ENCODE results near the gene ZBTB8B. TPM values are rescaled to one million over a fixed set of nuclear protein-coding genes. Genes with fewer than 3 reads are reported as not detected.

ZBTB8B gene
- total RNA-seq, 4 donors from 2014 or later: under 0.01 TPM; not detected in 3

- 82 to 89% methylated on average over 9 of the region's 9 CpGs for WGBS, 2 donors
- TF ChIP-seq, protein P1, sequence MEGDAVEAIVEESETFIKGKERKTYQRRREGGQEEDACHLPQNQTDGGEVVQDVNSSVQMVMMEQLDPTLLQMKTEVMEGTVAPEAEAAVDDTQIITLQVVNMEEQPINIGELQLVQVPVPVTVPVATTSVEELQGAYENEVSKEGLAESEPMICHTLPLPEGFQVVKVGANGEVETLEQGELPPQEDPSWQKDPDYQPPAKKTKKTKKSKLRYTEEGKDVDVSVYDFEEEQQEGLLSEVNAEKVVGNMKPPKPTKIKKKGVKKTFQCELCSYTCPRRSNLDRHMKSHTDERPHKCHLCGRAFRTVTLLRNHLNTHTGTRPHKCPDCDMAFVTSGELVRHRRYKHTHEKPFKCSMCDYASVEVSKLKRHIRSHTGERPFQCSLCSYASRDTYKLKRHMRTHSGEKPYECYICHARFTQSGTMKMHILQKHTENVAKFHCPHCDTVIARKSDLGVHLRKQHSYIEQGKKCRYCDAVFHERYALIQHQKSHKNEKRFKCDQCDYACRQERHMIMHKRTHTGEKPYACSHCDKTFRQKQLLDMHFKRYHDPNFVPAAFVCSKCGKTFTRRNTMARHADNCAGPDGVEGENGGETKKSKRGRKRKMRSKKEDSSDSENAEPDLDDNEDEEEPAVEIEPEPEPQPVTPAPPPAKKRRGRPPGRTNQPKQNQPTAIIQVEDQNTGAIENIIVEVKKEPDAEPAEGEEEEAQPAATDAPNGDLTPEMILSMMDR (IDR thresholded peaks at IDR 0.05): no peak
- TF ChIP-seq POLR2A (IDR thresholded peaks at IDR 0.05): no peak
- Histone ChIP-seq H3K27ac (peak overlapping the region; percentile 60 to 88 (median 85)), H3K9me3 (no peaks in the 10 kb centered on the region), H3K4me1 (peaks cover 7 to 10% of the 10 kb centered on the region in 2 donors), H3K4me3 (replicated peaks in 1 of 3) (no peak overlapping the region), H3K27me3 (no peaks in the 10 kb centered on the region), H3K36me3 (no peaks in the 10 kb centered on the region)
- intact Hi-C loops (cut with DNase I): no loop called here
- peak; percentile 40 to 45 for DNase-seq
These were observed 37.0 kb downstream of the ZBTB8B start for GRCh38 chr1:32501865-32502264.

GRCh38 chr1:32503153-32503552 lies 38.3 kb downstream of the ZBTB8B start:
- no peak for TF ChIP-seq POLR2A (IDR thresholded peaks at IDR 0.05)
- TF ChIP-seq, protein P1 (IDR thresholded peaks at IDR 0.05): no peak
- Histone ChIP-seq H3K27me3 (no peaks in the 10 kb centered on the region), H3K36me3 (no peaks in the 10 kb centered on the region), H3K27ac (peak overlapping the region in 1 of 3 donors; percentile 88), H3K9me3 (no peaks in the 10 kb centered on the region), H3K4me3 (replicated peaks in 1 of 3) (no peak overlapping the region), H3K4me1 (peaks cover 7 to 10% of the 10 kb centered on the region in 2 donors)
- no peak for DNase-seq
- WGBS, 2 donors: 89 to 91% methylated on average over 6 to 7 of the region's 7 CpGs
- intact Hi-C loops (cut with DNase I): no loop called here

DNA sequence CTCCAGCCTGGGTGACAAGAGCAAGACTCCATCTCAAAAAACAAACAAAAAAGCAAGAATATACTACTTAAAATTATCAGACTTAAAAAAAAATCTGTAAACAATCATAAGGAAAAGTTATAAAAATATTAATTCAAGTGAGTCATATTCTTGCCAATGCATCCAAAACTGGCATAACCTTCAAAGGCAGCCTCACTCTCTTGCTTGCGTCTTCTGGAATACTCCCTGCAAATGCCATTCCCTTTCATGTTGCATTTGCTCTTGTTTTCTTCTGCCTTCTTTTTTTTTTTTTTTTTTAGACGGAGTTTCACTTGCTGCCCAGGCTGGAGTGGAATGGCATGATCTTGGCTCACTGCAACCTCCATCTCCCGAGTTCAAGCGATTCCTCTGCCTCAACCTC lies 42.1 kb downstream of the ZBTB8B start:
- 68 to 72% methylated on average over 4 of the region's 4 CpGs for WGBS, 2 donors
- intact Hi-C loops (cut with DNase I): no loop called here

GRCh38 chr1:32508761-32509160 lies 43.9 kb downstream of the ZBTB8B start:
- Histone ChIP-seq H3K4me1 (no peaks in the 10 kb centered on the region), H3K4me3 (replicated peaks in 1 of 3) (no peak overlapping the region), H3K36me3 (no peaks in the 10 kb centered on the region), H3K9me3 (no peaks in the 10 kb centered on the region), H3K27ac (no peak overlapping the region), H3K27me3 (no peaks in the 10 kb centered on the region)
- DNase-seq: no peak
- no peak for TF ChIP-seq POLR2A (IDR thresholded peaks at IDR 0.05)
- TF ChIP-seq, protein P1 (IDR thresholded peaks at IDR 0.05): no peak
- intact Hi-C loops (cut with DNase I): no loop called here
- 84% methylated on average over 5 of the region's 5 CpGs for WGBS, 2 donors

More for the DNA sequence above, 42.1 kb downstream of the ZBTB8B start:
- TF ChIP-seq, protein P1 (IDR thresholded peaks at IDR 0.05): no peak
- no peak for TF ChIP-seq POLR2A (IDR thresholded peaks at IDR 0.05)
- DNase-seq: no peak
- Histone ChIP-seq H3K4me1 (peaks cover 0 to 4% of the 10 kb centered on the region in 2 donors), H3K9me3 (no peaks in the 10 kb centered on the region), H3K4me3 (replicated peaks in 1 of 3) (no peak overlapping the region), H3K36me3 (no peaks in the 10 kb centered on the region), H3K27ac (no peak overlapping the region), H3K27me3 (no peaks in the 10 kb centered on the region)

DNA sequence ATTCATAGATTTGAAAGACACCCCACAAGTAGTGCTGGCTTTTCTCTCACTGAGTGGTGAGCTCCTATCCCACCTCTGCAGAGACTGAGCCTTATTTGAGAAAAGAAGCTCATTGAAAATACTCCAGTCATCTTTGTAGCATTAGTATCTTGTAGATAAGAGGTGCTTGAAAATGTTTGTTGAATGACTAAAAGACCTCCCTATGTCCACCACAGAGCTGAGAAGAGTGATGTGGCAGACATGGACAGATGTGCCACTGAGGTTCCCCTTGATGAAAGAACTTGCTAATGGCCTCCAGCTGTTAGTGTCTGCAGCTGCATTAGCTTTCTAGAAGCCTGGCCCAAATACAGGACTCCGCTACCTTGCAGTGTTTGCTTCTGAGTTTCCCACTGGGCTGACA lies 45.1 kb downstream of the ZBTB8B start:
- no peaks in the 10 kb centered on the region for H3K27me3 ChIP-seq
- H3K27ac ChIP-seq: no peak overlapping the region
- no peak for DNase-seq
- no peak overlapping the region for H3K4me3 ChIP-seq (replicated peaks in 1 of 3)
- TF ChIP-seq, protein P1 (IDR thresholded peaks at IDR 0.05): no peak
- no peak for TF ChIP-seq POLR2A (IDR thresholded peaks at IDR 0.05)
- H3K9me3 ChIP-seq: no peaks in the 10 kb centered on the region
- intact Hi-C loops (cut with DNase I): loop anchor here (10.0 kb wide), 1 partner anchor 365 kb away; the partner anchor contains the start of gene FNDC5
- no peaks in the 10 kb centered on the region for H3K4me1 ChIP-seq
- H3K36me3 ChIP-seq: no peaks in the 10 kb centered on the region
- WGBS, 2 donors: 100% methylated on average over 1 of the region's 1 CpG

Other genes with a start within 250 kb of the ZBTB8B start
- 10 to 100 TPM; 38.4 to 52.8 (median 39.2) TPM for gene TMEM234, start 242.7 kb upstream of the ZBTB8B start, total RNA-seq
- gene EIF3I, start 242.7 kb upstream of the ZBTB8B start, total RNA-seq: 100 to 1,000 TPM; 193 to 383 (median 216) TPM
- gene FAM167B, start 217.8 kb upstream of the ZBTB8B start, total RNA-seq: 1 to 10 TPM; 3.6 to 5.6 (median 4.1) TPM
- gene LCK, start 213.8 kb upstream of the ZBTB8B start, total RNA-seq: 1 to 10 TPM; 2.2 to 4.0 (median 3.5) TPM
- gene HDAC1, start 173.0 kb upstream of the ZBTB8B start, total RNA-seq: 10 to 100 TPM; 78.2 to 96.8 (median 85.0) TPM
- 10 to 100 TPM; 62.1 to 97.3 (median 70.6) TPM for gene MARCKSL1, start 128.8 kb upstream of the ZBTB8B start, total RNA-seq
- gene FAM229A, start 102.6 kb upstream of the ZBTB8B start, total RNA-seq: 10 to 100 TPM in 1 of 4 donors, 1 to 10 TPM in 3; 5.1 to 20.0 (median 7.4) TPM
- 1 to 10 TPM; 1.2 to 6.0 (median 2.9) TPM for gene TSSK3, start 102.5 kb upstream of the ZBTB8B start, total RNA-seq
- gene BSDC1, start 70.6 kb upstream of the ZBTB8B start, total RNA-seq: 100 to 1,000 TPM in 3 of 4 donors, 10 to 100 TPM in 1; 93.0 to 132 (median 101) TPM
- gene ZBTB8A, start 74.4 kb downstream of the ZBTB8B start, total RNA-seq: 10 to 100 TPM; 10.6 to 20.6 (median 12.6) TPM
- gene ZBTB8OS, start 185.5 kb downstream of the ZBTB8B start, total RNA-seq: 10 to 100 TPM; 28.3 to 43.4 (median 34.9) TPM
- gene RBBP4, start 186.1 kb downstream of the ZBTB8B start, total RNA-seq: 100 to 1,000 TPM; 100 to 172 (median 138) TPM
- gene SYNC, start 237.7 kb downstream of the ZBTB8B start, total RNA-seq: 10 to 100 TPM in 1 of 4 donors, 1 to 10 TPM in 3; 7.3 to 13.7 (median 7.7) TPM

Measured in thyroid gland (tissue), 4 donors.